ENCODE results near the gene MAB21L1. TPM values are rescaled to one million over a fixed set of nuclear protein-coding genes. Genes with fewer than 3 reads are reported as not detected.
A peak's percentile ranks its signal among the peaks of the same experiment; 100 is the strongest.

MAB21L1 gene
- total RNA-seq, 2 experiments from 2014 or later, result 0.06 TPM; not detected in 1

DNA sequence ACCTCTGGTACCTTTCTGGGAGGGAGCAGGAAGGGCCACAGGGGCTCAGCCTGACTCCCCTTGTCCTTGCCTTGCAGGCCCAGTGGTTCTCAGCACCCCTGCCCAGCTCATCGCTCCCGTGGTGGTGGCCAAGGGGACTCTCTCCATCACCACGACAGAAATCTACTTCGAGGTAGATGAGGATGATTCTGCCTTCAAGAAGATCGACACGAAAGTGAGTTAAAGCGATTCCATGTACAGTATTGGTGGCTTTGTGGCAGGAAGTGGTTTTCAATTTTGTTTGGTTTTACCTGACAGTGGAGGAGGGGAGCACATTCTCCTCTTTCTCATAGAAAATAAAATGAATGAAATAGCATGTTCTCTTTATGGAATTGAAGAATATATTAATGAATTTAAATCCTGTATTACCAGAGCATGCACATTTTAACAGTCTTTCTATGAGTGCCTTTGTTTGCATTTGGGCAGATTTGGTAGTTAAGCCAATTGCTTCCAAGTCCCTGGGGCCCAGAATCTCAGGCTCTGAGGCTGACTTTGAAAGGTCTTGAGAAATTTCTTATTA, 4.1 kb downstream of the MAB21L1 start:
- Mint-ChIP-seq H3K27me3 (peaks cover 87% of the 10 kb centered on the region), H3K36me3 (peaks cover 9% of the 10 kb centered on the region), H3K9me3 (peaks cover 14% of the 10 kb centered on the region), H3K27ac (no peak overlapping the region), H3K4me1 (peaks cover 42% of the 10 kb centered on the region), H3K4me3 (no peak overlapping the region)
- DNase-seq, result no peak

DNA sequence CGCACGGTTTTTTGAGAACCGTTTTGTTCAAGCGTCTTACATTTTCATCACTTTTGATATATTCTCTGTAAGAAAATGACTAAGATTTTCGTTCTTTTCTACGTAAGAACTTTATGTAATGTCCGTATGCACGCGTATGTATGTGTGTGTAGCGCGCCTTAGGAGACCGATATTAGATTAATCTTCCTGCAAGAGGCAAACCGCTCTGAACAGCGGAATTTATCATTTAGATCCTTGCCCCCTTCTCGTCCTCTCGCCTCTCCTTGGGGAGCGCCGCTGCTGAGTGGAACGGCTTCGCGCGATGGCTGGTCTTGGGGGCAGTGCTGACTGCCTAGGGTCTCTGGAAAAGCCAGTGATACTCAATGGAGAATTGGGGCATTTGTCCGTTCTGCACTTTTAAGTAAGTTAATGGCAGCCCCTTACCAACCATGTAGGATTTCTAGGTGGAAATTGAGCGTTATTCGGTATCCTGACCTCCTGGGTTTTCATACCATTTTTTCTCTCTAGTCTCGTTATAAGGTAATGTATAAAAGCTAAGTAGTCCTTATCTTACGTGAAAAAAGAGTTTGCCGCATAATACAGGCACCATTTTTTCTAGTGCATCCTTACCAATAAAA, 4.7 kb downstream of the MAB21L1 start:
- Mint-ChIP-seq H3K27me3 (peaks cover 86% of the 10 kb centered on the region), H3K36me3 (peaks cover 9% of the 10 kb centered on the region), H3K4me1 (peaks cover 36% of the 10 kb centered on the region), H3K27ac (no peak overlapping the region), H3K4me3 (peak overlapping the region; percentile 34), H3K9me3 (peaks cover 14% of the 10 kb centered on the region)
- DNase-seq, result no peak

DNA sequence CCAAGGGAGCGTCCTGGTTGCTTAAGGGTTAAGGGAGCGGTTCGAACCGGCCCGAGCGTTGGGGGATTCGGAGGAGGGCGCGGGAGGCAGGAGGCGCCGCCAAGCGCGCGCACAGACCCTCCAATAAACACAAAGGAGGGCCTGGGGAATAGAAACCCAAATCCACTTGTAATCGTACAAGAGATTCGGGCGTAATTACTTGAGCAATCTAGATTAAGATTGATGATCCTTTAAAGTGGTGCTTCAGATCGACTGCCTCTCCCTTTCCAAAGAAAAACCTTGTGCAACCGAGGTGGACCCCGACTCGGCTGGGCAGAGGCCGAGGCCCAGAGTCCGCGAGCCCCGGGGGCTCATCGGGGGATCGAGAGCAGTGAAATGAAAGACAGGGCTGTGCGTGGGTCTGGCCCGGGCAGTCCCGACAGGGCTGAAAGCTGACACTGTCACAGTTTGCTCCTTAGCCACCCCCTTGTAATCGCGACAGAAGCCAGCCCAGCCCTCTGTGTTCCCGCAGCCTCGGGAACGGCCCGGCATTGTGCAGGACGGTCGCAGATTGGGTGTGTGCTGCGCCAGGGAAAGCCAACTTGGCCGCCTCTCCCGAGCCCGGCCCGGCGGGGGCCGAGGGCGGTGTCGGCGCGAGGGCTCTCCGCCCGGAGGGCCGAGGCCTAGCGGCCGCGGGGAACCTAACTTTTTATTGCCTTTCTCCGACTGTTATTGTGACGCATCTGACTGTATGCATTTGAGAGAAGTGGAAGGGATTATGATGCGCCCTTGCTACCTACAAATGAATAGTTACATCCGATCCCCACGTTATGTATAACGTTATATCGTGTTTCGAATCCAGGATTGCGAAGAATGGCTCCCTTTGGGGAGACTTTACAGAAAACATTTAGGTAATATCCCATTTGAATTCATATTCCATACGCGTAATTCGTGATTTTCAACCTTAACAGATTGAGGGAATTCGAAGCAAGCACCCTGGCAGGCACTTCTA, 5.5 kb downstream of the MAB21L1 start:
- H3K4me1 Mint-ChIP-seq, result peaks cover 28% of the 10 kb centered on the region
- H3K27ac Mint-ChIP-seq, result no peak overlapping the region
- peaks cover 82% of the 10 kb centered on the region for H3K27me3 Mint-ChIP-seq
- no peak for DNase-seq
- peaks cover 9% of the 10 kb centered on the region for H3K36me3 Mint-ChIP-seq
- peaks cover 14% of the 10 kb centered on the region for H3K9me3 Mint-ChIP-seq
- peak overlapping the region; percentile 58 for H3K4me3 Mint-ChIP-seq

DNA sequence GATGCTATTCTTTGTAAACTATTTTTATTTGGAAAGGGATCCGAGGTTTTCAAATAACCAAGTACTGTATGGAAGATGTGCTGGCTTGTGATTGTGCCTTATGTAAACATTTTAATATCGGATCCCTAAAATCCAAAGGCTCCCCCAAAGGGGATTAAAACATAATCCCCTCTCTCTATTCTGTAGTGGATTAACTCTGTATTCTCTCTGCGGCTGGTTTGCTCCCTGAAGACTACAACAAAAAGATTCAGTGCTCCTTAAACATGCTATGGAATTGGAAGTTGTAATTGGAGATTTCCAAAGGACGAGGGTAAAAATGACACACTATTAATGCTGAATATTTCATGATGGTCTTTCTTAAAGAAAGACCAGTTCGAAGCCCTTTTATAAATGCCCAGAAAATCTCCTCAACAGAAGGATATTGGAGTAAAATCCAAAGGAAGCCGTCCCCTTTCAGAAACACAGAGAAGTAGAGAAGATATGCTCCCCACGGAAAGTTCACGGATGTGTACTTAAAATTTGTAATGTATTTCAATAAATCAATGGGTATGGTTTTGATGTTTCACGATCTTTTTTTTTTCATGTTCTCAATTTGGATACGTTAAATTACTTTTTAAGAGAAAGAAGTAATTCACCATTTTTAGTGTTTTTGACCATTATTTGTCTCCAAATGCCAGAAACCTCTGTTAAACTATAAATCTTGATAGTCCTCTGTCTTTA, 6.5 kb downstream of the MAB21L1 start:
- Mint-ChIP-seq H3K9me3 (peaks cover 14% of the 10 kb centered on the region), H3K4me3 (peak overlapping the region; percentile 58), H3K27me3 (peaks cover 73% of the 10 kb centered on the region), H3K36me3 (peaks cover 9% of the 10 kb centered on the region), H3K27ac (no peak overlapping the region), H3K4me1 (peaks cover 18% of the 10 kb centered on the region)
- no peak for DNase-seq

DNA sequence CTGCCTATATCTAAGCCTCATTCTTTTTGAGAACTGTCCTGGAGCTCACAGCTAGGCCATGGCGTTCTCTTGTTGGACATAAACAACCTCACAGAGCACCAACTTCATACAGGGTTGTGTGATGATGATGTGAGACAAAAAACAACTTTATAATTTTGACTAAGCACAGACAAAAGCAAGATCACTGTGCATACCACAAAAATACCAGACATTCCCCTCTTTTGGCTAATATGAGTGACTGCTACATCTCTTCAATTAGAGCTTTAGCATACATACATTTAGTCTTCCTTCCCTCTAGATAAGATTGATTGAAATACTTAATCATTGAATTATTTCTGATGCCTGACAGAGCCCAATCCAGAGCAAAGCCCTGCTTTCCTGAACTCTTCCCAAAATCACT, 8.3 kb downstream of the MAB21L1 start:
- Mint-ChIP-seq H3K4me3 (no peak overlapping the region), H3K27ac (no peak overlapping the region), H3K4me1 (peaks cover 13% of the 10 kb centered on the region), H3K36me3 (peaks cover 11% of the 10 kb centered on the region), H3K9me3 (peaks cover 14% of the 10 kb centered on the region), H3K27me3 (peaks cover 70% of the 10 kb centered on the region)
- no peak for DNase-seq

DNA sequence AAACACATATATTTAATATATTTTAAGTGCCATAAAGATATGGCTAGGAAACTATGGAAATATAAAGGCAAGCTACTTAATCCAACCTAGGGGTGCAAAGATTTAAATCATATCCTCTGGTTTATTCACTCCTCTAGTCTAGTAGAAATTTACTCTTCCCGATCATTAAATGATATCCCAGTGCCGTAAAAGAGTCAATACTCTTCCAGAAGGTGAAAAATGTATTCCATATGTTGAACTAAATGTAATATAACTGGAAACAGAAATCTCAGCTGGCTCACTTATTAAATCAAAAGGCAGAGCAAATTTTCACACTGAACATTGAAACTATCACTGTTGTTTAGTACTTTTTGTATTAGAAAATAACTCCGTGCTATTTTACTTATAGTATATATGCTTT, 11.1 kb downstream of the MAB21L1 start:
- Mint-ChIP-seq H3K4me1 (peaks cover 1% of the 10 kb centered on the region), H3K36me3 (peaks cover 5% of the 10 kb centered on the region), H3K4me3 (no peak overlapping the region), H3K27me3 (peaks cover 60% of the 10 kb centered on the region), H3K9me3 (peaks cover 6% of the 10 kb centered on the region), H3K27ac (no peak overlapping the region)
- DNase-seq, result no peak

DNA sequence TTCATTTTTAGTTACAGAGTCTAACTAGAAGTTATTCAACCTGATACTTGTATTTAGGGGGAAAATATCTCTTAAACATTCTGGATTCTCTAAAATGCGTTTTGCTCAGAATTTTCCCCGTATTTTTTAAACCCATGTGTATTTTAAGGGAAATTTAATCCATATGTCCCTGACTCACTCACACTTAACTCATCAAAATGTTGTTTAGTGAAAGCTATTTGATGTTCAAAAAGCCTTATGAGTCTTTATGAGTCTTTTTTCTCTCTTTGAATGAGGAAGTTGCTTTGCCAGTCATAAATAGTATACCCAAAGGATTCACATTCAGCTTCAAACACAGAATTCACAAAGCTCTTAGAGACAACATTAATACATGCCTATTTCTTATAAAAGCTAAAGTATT, 16.4 kb downstream of the MAB21L1 start:
- H3K27me3 Mint-ChIP-seq, result peaks cover 30% of the 10 kb centered on the region
- peaks cover 1% of the 10 kb centered on the region for H3K9me3 Mint-ChIP-seq
- H3K4me3 Mint-ChIP-seq, result no peak overlapping the region
- H3K27ac Mint-ChIP-seq, result no peak overlapping the region
- no peaks in the 10 kb centered on the region for H3K4me1 Mint-ChIP-seq
- no peak for DNase-seq
- peaks cover 13% of the 10 kb centered on the region for H3K36me3 Mint-ChIP-seq

DNA sequence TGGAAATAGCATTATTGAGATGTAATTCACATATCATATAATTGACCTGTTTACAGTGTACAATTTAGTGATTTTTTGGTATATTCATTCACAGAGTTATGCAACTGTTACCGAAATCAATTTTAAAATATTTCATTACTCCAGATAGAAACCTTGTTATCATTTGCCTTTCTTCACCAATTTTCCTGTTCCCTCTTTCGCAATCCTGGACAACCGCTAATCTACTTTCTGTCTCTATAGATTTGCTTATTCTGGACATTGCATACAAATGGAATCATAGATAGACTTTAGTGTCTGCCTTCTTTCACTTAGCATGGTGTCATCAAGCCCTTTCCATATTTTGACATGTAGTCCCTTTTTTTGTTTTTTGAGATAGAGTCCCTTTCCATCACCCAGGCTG, 19.2 kb downstream of the MAB21L1 start:
- Mint-ChIP-seq H3K4me3 (no peak overlapping the region), H3K27me3 (peaks cover 11% of the 10 kb centered on the region), H3K36me3 (peaks cover 13% of the 10 kb centered on the region), H3K27ac (no peak overlapping the region), H3K4me1 (no peaks in the 10 kb centered on the region), H3K9me3 (peaks cover 1% of the 10 kb centered on the region)
- DNase-seq, result no peak

DNA sequence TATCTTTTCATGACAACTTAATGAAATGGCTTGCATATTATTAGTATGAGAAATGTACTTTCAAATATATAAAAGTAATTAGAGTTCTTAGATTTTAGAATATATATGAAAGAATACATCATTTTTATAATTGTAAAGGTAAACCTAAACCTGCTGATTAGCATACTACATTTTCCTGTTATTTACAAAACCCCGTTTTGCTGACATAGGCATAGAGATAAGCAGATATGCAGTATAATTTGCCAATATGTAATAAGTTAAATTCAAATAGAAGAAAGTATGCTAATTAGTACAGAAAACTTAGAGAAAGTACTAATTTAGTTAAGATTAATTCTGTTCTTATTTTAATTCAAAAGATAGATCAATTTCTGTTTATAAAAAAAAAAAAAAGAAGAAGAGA, 21.5 kb downstream of the MAB21L1 start:
- no peak for DNase-seq
- Mint-ChIP-seq H3K4me3 (no peak overlapping the region), H3K36me3 (peaks cover 13% of the 10 kb centered on the region), H3K4me1 (no peaks in the 10 kb centered on the region), H3K27me3 (peaks cover 3% of the 10 kb centered on the region), H3K27ac (no peak overlapping the region), H3K9me3 (peaks cover 1% of the 10 kb centered on the region)

DNA sequence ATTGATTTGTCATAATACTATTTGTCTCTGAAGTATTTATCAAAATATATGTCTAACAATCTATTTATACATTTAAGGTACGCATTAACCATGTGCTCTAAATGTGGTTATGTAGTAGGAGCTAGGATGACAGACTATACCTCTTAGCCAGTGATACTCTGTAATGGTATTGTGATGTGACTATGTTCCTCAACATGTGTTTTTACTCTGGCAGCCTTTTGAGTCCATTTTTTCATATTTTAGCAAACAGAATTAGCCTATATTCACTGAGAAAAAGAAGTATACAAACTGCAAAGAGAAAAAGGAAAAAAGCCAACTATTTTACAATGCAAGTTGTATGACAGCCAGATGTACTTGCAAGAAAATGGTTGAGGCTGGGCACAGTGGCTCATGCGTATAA, 26.7 kb downstream of the MAB21L1 start:
- no peak overlapping the region for H3K4me3 Mint-ChIP-seq
- H3K36me3 Mint-ChIP-seq, result peaks cover 2% of the 10 kb centered on the region
- H3K4me1 Mint-ChIP-seq, result no peaks in the 10 kb centered on the region
- no peaks in the 10 kb centered on the region for H3K9me3 Mint-ChIP-seq
- no peaks in the 10 kb centered on the region for H3K27me3 Mint-ChIP-seq
- no peak for DNase-seq
- H3K27ac Mint-ChIP-seq, result no peak overlapping the region

DNA sequence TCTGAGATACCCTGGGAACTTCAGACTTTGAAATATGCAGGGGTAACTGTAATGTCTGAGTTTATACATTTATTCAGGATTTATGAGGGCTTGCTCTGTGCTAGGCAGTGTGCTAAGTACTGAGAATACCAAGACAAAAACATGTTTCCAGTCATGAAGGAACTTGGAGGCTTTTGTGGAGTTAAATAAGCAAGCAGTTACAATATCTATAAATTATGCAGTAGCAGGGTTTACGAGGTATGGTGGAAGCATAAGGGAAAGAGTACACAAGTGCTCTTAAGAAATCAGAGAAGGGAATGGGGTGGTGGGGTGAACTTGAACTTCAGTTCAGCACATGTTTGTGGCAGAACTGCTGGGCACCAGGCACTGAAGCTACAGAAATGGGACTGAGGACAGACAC, 28.0 kb downstream of the MAB21L1 start:
- DNase-seq, result no peak
- Mint-ChIP-seq H3K27ac (no peak overlapping the region), H3K4me3 (no peak overlapping the region), H3K27me3 (no peaks in the 10 kb centered on the region), H3K4me1 (no peaks in the 10 kb centered on the region), H3K9me3 (no peaks in the 10 kb centered on the region), H3K36me3 (peaks cover 2% of the 10 kb centered on the region)

Measured in activated naive CD8-positive, alpha-beta T cell treated with anti-CD3 and anti-CD28 coated beads for 36 hours (primary cell).